ENCODE data around the gene OR1L8.
"Not testable (repeated sequence)": the region's sequence is repeated elsewhere in the genome, so short reads cannot be mapped to it uniquely, and the experiment has no call there.

The OR1L8 gene
- long read RNA-seq = 0 reads

GRCh38 chr9:122583284-122583683 lies at the start of gene OR1L8:
TSS of gene OR1L8 (minus strand) at chr9:122583384. CDS start at chr9:122568477, 14,907 bp downstream.
- not testable (repeated sequence) for H3K27me3 ChIP-seq (ENCODE audit: insufficient read depth, poor library complexity, severe bottlenecking); DNase-seq (ENCODE audit: low read depth in 1 of 2, low spot score in 1 of 2); H3K4me3 ChIP-seq (replicated peaks; ENCODE audit: insufficient read depth, low read length); H3K27ac ChIP-seq (replicated peaks)

GRCh38 chr9:122619996-122620395 lies 36.8 kb upstream of the OR1L8 start:
- no peak for DNase-seq (ENCODE audit: low read depth in 1 of 2, low spot score in 1 of 2)
- no peak for TF ChIP-seq SPI1 (IDR thresholded peaks at IDR 0.05; ENCODE audit: borderline replicate concordance, low read depth)
- TF ChIP-seq CTCF (IDR thresholded peaks at IDR 0.05; ENCODE audit: insufficient read depth, low read length) = no peak
- no peak for TF ChIP-seq GABPA (IDR thresholded peaks at IDR 0.05; ENCODE audit: low read depth)
- TF ChIP-seq POLR2AphosphoS5 (IDR thresholded peaks at IDR 0.05; ENCODE audit: low read depth) = no peak
- no peak for TF ChIP-seq REST (IDR thresholded peaks at IDR 0.05; ENCODE audit: insufficient replicate concordance, low read depth)
- no peaks in the 10 kb centered on the region for H3K27me3 ChIP-seq (ENCODE audit: insufficient read depth, poor library complexity, severe bottlenecking)

GRCh38 chr9:122614362-122614761 lies 31.2 kb upstream of the OR1L8 start, which contains the start of gene OR1Q1:
TSS of gene OR1Q1 (plus strand) at chr9:122614738. CDS start at chr9:122614738, 0 bp downstream.
- DNase-seq (ENCODE audit: low read depth in 1 of 2, low spot score in 1 of 2) = no peak
- Histone ChIP-seq H3K27ac (replicated peaks) (no peak within 1 kb of the TSS), H3K27me3 (ENCODE audit: insufficient read depth, poor library complexity, severe bottlenecking) (no peaks in the 10 kb centered on the region), H3K4me3 (replicated peaks; ENCODE audit: insufficient read depth, low read length) (no peak within 1 kb of the TSS)
- TF ChIP-seq CTCF (IDR thresholded peaks at IDR 0.05; ENCODE audit: insufficient read depth, low read length) (no peak), SPI1 (IDR thresholded peaks at IDR 0.05; ENCODE audit: borderline replicate concordance, low read depth) (no peak), REST (IDR thresholded peaks at IDR 0.05; ENCODE audit: insufficient replicate concordance, low read depth) (no peak), POLR2AphosphoS5 (IDR thresholded peaks at IDR 0.05; ENCODE audit: low read depth) (no peak), GABPA (IDR thresholded peaks at IDR 0.05; ENCODE audit: low read depth) (no peak)

More at GRCh38 chr9:122619996-122620395, 36.8 kb upstream of the OR1L8 start:
- no peak overlapping the region for H3K27ac ChIP-seq (replicated peaks)
- no peak overlapping the region for H3K4me3 ChIP-seq (replicated peaks; ENCODE audit: insufficient read depth, low read length)

GRCh38 chr9:122609804-122610203 lies 26.6 kb upstream of the OR1L8 start:
- Histone ChIP-seq H3K27me3 (ENCODE audit: insufficient read depth, poor library complexity, severe bottlenecking) (peaks cover 2% of the 10 kb centered on the region), H3K4me3 (replicated peaks; ENCODE audit: insufficient read depth, low read length) (no peak overlapping the region), H3K27ac (replicated peaks) (no peak overlapping the region)
- no peak for TF ChIP-seq REST (IDR thresholded peaks at IDR 0.05; ENCODE audit: insufficient replicate concordance, low read depth)
- no peak for TF ChIP-seq SPI1 (IDR thresholded peaks at IDR 0.05; ENCODE audit: borderline replicate concordance, low read depth)
- no peak for TF ChIP-seq GABPA (IDR thresholded peaks at IDR 0.05; ENCODE audit: low read depth)
- no peak for TF ChIP-seq POLR2AphosphoS5 (IDR thresholded peaks at IDR 0.05; ENCODE audit: low read depth)
- no peak for TF ChIP-seq CTCF (IDR thresholded peaks at IDR 0.05; ENCODE audit: insufficient read depth, low read length)
- no peak for DNase-seq (ENCODE audit: low read depth in 1 of 2, low spot score in 1 of 2)
